ENCODE measurements around the gene MPHOSPH8. TPM values are rescaled to one million over a fixed set of nuclear protein-coding genes. Genes with fewer than 3 reads are reported as not detected.

MPHOSPH8 gene
- total RNA-seq, 4 donors from 2014 or later: 25.8 to 62.7 (median 48.6) TPM

DNA sequence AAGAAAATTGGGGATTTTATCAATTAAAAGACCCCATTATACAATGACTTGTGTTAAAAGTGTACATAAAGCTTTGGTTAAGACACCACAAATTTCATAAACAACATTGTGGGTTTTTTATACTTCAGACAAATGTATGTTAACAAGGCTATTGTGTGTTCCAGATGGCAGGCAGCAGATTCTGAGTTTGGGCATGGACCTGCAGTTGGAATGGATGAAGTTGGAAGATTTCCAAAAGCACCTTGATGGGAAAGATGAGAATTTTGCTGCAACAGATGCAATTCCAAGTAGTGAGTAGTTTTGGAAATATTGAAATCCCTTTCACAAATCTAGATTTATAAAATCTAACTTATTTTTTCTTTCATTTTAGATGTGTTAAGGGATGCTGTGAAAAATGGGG lies 25.4 kb downstream of the MPHOSPH8 start:
- in situ Hi-C loops (cut with MboI; ENCODE audit: low pct_ligation_motif_present in 1 of 4, low pct_unique_long_range_greater_than_20kb in 1 of 4, low sequenced_read_pairs in 3 of 4): no loop called here
- H3K36me3 ChIP-seq: peaks cover 0 to 51% (median 18%) of the 10 kb centered on the region in 4 donors

DNA sequence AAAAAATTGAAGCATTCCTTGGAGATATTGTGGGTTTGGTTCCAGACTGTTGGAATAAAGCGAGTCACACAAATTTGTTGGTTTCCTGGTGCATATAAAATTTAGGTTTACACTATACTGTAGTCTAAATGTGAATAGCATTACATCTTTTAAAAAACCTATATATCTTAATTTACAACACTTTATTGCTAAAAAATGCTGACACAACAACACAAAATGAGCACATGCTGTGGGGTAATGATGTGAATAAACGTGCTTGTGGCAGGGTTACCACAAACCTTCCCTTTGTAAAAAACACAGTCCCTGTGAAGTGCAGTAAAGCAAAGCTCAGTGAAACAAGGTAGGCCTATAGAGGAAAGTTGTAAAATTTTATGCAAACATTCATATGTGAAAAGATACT lies 27.7 kb downstream of the MPHOSPH8 start:
- DNase-seq: no peak
- no peaks in the 10 kb centered on the region for H3K27me3 ChIP-seq
- intact Hi-C loops (cut with DNase I; ENCODE audit: low total_unique reads): no loop called here
- in situ Hi-C loops (cut with MboI; ENCODE audit: low pct_ligation_motif_present in 1 of 4, low pct_unique_long_range_greater_than_20kb in 1 of 4, low sequenced_read_pairs in 3 of 4): no loop called here
- TF ChIP-seq EP300 (IDR thresholded peaks at IDR 0.05; ENCODE audit: low read depth): no peak
- TF ChIP-seq POLR2AphosphoS5 (IDR thresholded peaks at IDR 0.05): no peak
- TF ChIP-seq, protein P1, sequence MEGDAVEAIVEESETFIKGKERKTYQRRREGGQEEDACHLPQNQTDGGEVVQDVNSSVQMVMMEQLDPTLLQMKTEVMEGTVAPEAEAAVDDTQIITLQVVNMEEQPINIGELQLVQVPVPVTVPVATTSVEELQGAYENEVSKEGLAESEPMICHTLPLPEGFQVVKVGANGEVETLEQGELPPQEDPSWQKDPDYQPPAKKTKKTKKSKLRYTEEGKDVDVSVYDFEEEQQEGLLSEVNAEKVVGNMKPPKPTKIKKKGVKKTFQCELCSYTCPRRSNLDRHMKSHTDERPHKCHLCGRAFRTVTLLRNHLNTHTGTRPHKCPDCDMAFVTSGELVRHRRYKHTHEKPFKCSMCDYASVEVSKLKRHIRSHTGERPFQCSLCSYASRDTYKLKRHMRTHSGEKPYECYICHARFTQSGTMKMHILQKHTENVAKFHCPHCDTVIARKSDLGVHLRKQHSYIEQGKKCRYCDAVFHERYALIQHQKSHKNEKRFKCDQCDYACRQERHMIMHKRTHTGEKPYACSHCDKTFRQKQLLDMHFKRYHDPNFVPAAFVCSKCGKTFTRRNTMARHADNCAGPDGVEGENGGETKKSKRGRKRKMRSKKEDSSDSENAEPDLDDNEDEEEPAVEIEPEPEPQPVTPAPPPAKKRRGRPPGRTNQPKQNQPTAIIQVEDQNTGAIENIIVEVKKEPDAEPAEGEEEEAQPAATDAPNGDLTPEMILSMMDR (IDR thresholded peaks at IDR 0.05): no peak
- no peak for TF ChIP-seq POLR2A (IDR thresholded peaks at IDR 0.05)
- WGBS, 2 donors (ENCODE audit: low coverage in 1 of 2): 61 to 85% methylated on average over 2 of the region's 2 CpGs
- H3K9me3 ChIP-seq: no peaks in the 10 kb centered on the region
- H3K27ac ChIP-seq: no peak overlapping the region
- peaks cover 0 to 58% (median 19%) of the 10 kb centered on the region in 4 donors for H3K36me3 ChIP-seq
- H3K4me1 ChIP-seq: no peaks in the 10 kb centered on the region
- H3K4me3 ChIP-seq: no peak overlapping the region

More for the DNA sequence above, 25.4 kb downstream of the MPHOSPH8 start:
- TF ChIP-seq, protein P1 (IDR thresholded peaks at IDR 0.05): no peak
- TF ChIP-seq POLR2A (IDR thresholded peaks at IDR 0.05): no peak
- no peak for TF ChIP-seq EP300 (IDR thresholded peaks at IDR 0.05; ENCODE audit: low read depth)
- TF ChIP-seq POLR2AphosphoS5 (IDR thresholded peaks at IDR 0.05): no peak
- Histone ChIP-seq H3K4me1 (no peaks in the 10 kb centered on the region), H3K9me3 (no peaks in the 10 kb centered on the region), H3K27ac (no peak overlapping the region), H3K27me3 (no peaks in the 10 kb centered on the region), H3K4me3 (no peak overlapping the region)
- intact Hi-C loops (cut with DNase I; ENCODE audit: low total_unique reads): no loop called here
- DNase-seq: no peak

DNA sequence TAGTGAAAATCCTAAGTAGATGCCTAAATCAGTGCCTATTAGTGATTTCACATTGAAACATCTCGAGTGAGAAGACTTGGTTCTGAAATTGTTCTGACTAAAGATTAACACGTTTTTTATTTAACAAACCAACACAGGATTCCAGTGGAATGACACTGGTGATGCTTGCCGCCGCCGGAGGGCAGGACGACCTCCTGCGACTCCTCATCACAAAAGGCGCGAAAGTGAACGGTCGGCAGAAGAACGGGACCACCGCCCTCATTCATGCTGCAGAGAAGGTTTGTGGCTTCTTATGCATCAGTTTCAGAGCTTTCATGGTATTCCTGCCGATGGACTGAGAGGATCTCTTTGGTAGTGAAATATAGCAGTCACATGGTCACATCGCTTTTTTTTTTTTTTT lies 28.1 kb downstream of the MPHOSPH8 start:
- Histone ChIP-seq H3K27me3 (no peaks in the 10 kb centered on the region), H3K36me3 (peaks cover 0 to 58% (median 20%) of the 10 kb centered on the region in 4 donors), H3K4me3 (no peak overlapping the region), H3K27ac (no peak overlapping the region), H3K4me1 (no peaks in the 10 kb centered on the region), H3K9me3 (no peaks in the 10 kb centered on the region)
- TF ChIP-seq, protein P1 (IDR thresholded peaks at IDR 0.05): no peak
- TF ChIP-seq POLR2AphosphoS5 (IDR thresholded peaks at IDR 0.05): no peak
- no peak for TF ChIP-seq POLR2A (IDR thresholded peaks at IDR 0.05)
- no peak for TF ChIP-seq EP300 (IDR thresholded peaks at IDR 0.05; ENCODE audit: low read depth)
- in situ Hi-C loops (cut with MboI; ENCODE audit: low pct_ligation_motif_present in 1 of 4, low pct_unique_long_range_greater_than_20kb in 1 of 4, low sequenced_read_pairs in 3 of 4) (no loop called here), intact Hi-C loops (cut with DNase I; ENCODE audit: low total_unique reads) (no loop called here)
- 75 to 92% methylated on average over 2 to 15 of the region's 15 CpGs for WGBS, 2 donors (ENCODE audit: low coverage in 1 of 2)
- DNase-seq: no peak

DNA sequence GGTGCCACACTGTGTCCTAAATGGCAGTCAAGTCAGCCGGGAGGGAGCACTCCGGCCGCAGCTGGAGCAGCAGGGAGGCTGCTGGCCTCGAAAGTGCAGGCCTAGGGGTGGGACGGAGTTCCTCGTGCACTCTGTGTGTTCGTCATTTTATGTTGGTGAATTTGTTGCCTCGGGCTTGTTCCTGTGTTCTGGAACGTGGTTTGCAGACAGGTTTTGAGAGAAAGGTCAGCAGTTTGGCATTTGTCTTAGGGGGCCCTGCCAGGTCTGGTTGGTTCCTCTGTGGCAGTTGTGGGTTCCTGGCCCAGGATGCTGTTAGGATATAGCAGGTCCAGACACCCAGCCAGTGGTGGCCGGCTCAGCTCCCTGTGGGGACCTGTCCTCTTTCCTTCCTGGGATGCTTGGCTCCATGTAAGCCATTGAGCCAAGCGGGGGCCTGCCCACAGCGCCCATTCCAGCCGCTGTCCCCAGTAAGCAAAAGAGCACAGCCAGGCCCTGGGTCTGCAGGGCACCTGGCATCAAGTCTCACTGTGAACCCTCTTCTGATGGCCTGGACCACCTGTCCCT lies 30.0 kb downstream of the MPHOSPH8 start:
- Histone ChIP-seq H3K36me3 (peaks cover 0 to 64% (median 27%) of the 10 kb centered on the region in 4 donors), H3K27me3 (no peaks in the 10 kb centered on the region), H3K4me3 (no peak overlapping the region), H3K9me3 (no peaks in the 10 kb centered on the region), H3K27ac (no peak overlapping the region), H3K4me1 (no peaks in the 10 kb centered on the region)
- in situ Hi-C loops (cut with MboI; ENCODE audit: low pct_ligation_motif_present in 1 of 4, low pct_unique_long_range_greater_than_20kb in 1 of 4, low sequenced_read_pairs in 3 of 4) (no loop called here), intact Hi-C loops (cut with DNase I; ENCODE audit: low total_unique reads) (no loop called here)
- WGBS, 2 donors (ENCODE audit: low coverage in 1 of 2): 92% methylated on average over 13 of the region's 13 CpGs; no CpG with 5 or more reads in 1 of the 2 donors
- DNase-seq: no peak
- TF ChIP-seq, protein P1 (IDR thresholded peaks at IDR 0.05): no peak
- TF ChIP-seq POLR2AphosphoS5 (IDR thresholded peaks at IDR 0.05) (no peak), POLR2A (IDR thresholded peaks at IDR 0.05) (no peak), EP300 (IDR thresholded peaks at IDR 0.05; ENCODE audit: low read depth) (no peak)

Data from transverse colon (tissue), 4 donors.